Panc1 (cell line): ENCODE data around the gene FAM78A.

Experiments
- CTCF ChIP-seq: fragments of 450-650 bp; IDR thresholded peaks from 2 replicates; pipeline ENCODE4 v1.5.1; 2017; ENCODE audit warnings: mild to moderate bottlenecking
- POLR2AphosphoS5 ChIP-seq: IDR thresholded peaks from 2 replicates; pipeline ENCODE4 v1.6.1; 2012; ENCODE audit warnings: mild to moderate bottlenecking, low read depth, low read length, moderate library complexity
- REST ChIP-seq, 2 experiments: IDR thresholded peaks; 2 replicates each; pipeline ENCODE4 v1.6.1; 2011 to 2012; ENCODE audit warnings: low read depth in 2 of 2, control low read depth in 1 of 2, low read length in 1 of 2, mild to moderate bottlenecking in 1 of 2, moderate library complexity in 1 of 2; ENCODE audit not compliant: insufficient read depth in 1 of 2
- TCF7L2 ChIP-seq: IDR thresholded peaks from 2 replicates; pipeline ENCODE4 v1.6.1; 2011; ENCODE audit warnings: mild to moderate bottlenecking, low read depth, low read length, inconsistent platforms

DNA sequence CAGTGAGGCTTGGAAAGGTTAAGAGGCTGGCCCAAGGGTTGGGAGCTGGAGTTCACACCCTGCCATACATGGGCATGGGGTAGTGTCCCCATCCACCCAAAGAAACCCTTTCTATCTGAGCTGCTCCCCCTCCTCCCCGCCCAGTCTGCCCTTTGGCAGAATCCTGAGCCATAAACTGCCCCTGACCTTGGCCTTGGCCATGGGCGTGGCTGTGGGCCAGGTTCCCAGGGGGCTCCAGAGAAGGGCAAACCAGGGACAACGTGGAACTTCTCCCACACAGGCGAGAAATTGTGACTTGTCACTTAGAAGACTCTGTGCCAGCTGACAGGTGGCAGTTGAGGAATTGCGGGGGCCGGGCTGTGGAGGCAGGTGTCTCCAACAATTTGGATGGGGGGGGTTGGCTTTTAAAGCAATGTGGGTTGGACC is 4.8 kb downstream of the FAM78A start:
- no peak for TF ChIP-seq CTCF
- TF ChIP-seq TCF7L2: no peak
- no peak for TF ChIP-seq REST (IDR thresholded peaks at IDR 0.05; ENCODE audit: insufficient read depth in 1 of 2, low read depth in 2 of 2, low read length in 1 of 2)
- no peak for TF ChIP-seq POLR2AphosphoS5
